ENCODE data around the gene TCFL5. TPM values are rescaled to one million over a fixed set of nuclear protein-coding genes. Genes with fewer than 3 reads are reported as not detected.

TCFL5 gene
- total RNA-seq, 1 experiment from 2014 or later = 11.7 TPM

GRCh38 chr20:62895539-62895938 is 33.9 kb upstream of the TCFL5 start:
- no peak for DNase-seq (ENCODE audit: low read depth)

- DNase-seq (ENCODE audit: low read depth) = no peak
Observed at GRCh38 chr20:62894261-62894660, 32.6 kb upstream of the TCFL5 start.

GRCh38 chr20:62893700-62894099 is 32.1 kb upstream of the TCFL5 start:
- DNase-seq (ENCODE audit: low read depth) = no peak

- no peak for DNase-seq (ENCODE audit: low read depth)
Observed at GRCh38 chr20:62892348-62893304, 31.0 kb upstream of the TCFL5 start.

GRCh38 chr20:62891111-62891510 is 29.5 kb upstream of the TCFL5 start:
- no peak for DNase-seq (ENCODE audit: low read depth)

GRCh38 chr20:62890444-62890843 is 28.8 kb upstream of the TCFL5 start:
- DNase-seq (ENCODE audit: low read depth) = no peak

GRCh38 chr20:62889871-62890270 is 28.2 kb upstream of the TCFL5 start:
- DNase-seq (ENCODE audit: low read depth) = no peak

- no peak for DNase-seq (ENCODE audit: low read depth)
Observed at GRCh38 chr20:62889411-62889810, 27.8 kb upstream of the TCFL5 start.

- DNase-seq (ENCODE audit: low read depth) = no peak
Observed at GRCh38 chr20:62888910-62889309, 27.3 kb upstream of the TCFL5 start.

- no peak for DNase-seq (ENCODE audit: low read depth)
Observed at GRCh38 chr20:62888406-62888805, 26.8 kb upstream of the TCFL5 start.

GRCh38 chr20:62887860-62888239 is 26.2 kb upstream of the TCFL5 start:
- DNase-seq (ENCODE audit: low read depth) = no peak

- peak; percentile 96 for DNase-seq (ENCODE audit: low read depth)
Observed at GRCh38 chr20:62887152-62887859, 25.7 kb upstream of the TCFL5 start.

GRCh38 chr20:62886709-62887058 is 25.1 kb upstream of the TCFL5 start:
- no peak for DNase-seq (ENCODE audit: low read depth)

- no peak for DNase-seq (ENCODE audit: low read depth)
Observed at GRCh38 chr20:62885896-62886708, 24.5 kb upstream of the TCFL5 start.

GRCh38 chr20:62885046-62885895 is 23.6 kb upstream of the TCFL5 start:
- DNase-seq (ENCODE audit: low read depth) = no peak

GRCh38 chr20:62884556-62884955 is 22.9 kb upstream of the TCFL5 start:
- no peak for DNase-seq (ENCODE audit: low read depth)

- DNase-seq (ENCODE audit: low read depth) = no peak
Observed at GRCh38 chr20:62882426-62882825, 20.8 kb upstream of the TCFL5 start.

GRCh38 chr20:62881662-62882395 is 20.2 kb upstream of the TCFL5 start:
- DNase-seq (ENCODE audit: low read depth) = no peak

GRCh38 chr20:62880935-62881661 is 19.5 kb upstream of the TCFL5 start:
- no peak for DNase-seq (ENCODE audit: low read depth)

All from Daoy (cell line).